GM06990 (cell line): Measurements from ENCODE around the gene PLCL1.

Experiments used
- DNase-seq: peaks from one replicate; pipeline ENCODE4 v3.0.0-alpha.2; 2011; ENCODE audit not compliant: insufficient read length; ENCODE audit errors: extremely low read depth
- H3K27me3 ChIP-seq: replicated peaks from 2 replicates; pipeline ENCODE4 v1.6.0; 2011; ENCODE audit warnings: low read length; ENCODE audit not compliant: control insufficient read depth, insufficient read depth
- H3K36me3 ChIP-seq: 2 replicates; pipeline ENCODE4 v1.5.1; 2011; ENCODE audit warnings: low read length; ENCODE audit not compliant: control insufficient read depth, insufficient read depth
- H3K4me3 ChIP-seq: replicated peaks from 2 replicates; pipeline ENCODE4 v1.5.1; 2011; ENCODE audit warnings: low read depth, mild to moderate bottlenecking, control low read depth, low read length
- CTCF ChIP-seq: IDR thresholded peaks from 2 replicates; pipeline ENCODE4 v1.5.1; 2011; ENCODE audit warnings: low read length, control low read depth, mild to moderate bottlenecking, inconsistent platforms; ENCODE audit not compliant: insufficient read depth, poor library complexity, severe bottlenecking

The PLCL1 gene

DNA sequence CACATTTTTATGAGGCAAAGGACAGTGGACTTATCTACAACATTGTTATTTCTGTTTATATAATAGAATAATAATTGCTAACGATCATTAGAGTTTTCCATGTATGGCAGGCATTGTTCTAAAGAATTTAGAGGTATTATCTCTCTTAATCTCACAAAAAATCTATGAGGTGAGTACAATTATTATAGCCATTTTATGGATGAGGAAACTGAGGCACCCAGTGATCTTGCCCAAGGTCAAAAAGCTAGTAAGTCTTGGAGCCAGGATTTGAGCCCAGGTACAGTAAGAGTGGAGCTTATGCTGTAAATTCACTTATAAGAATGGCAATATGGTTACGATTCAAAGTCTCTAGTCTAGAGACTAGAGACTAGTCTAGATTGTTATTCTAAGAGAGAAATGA is 331.7 kb downstream of the PLCL1 start:
- Histone ChIP-seq H3K4me3 (no peak overlapping the region), H3K27me3 (no peaks in the 10 kb centered on the region), H3K36me3 (no peaks in the 10 kb centered on the region)
- TF ChIP-seq CTCF, result no peak
- no peak for DNase-seq

- H3K4me3 ChIP-seq, result no peak overlapping the region
- no peaks in the 10 kb centered on the region for H3K27me3 ChIP-seq
- no peak for DNase-seq
- H3K36me3 ChIP-seq, result no peaks in the 10 kb centered on the region
- TF ChIP-seq CTCF, result no peak
These were observed 333.3 kb downstream of the PLCL1 start for GRCh38 chr2:198137733-198138132.

DNA sequence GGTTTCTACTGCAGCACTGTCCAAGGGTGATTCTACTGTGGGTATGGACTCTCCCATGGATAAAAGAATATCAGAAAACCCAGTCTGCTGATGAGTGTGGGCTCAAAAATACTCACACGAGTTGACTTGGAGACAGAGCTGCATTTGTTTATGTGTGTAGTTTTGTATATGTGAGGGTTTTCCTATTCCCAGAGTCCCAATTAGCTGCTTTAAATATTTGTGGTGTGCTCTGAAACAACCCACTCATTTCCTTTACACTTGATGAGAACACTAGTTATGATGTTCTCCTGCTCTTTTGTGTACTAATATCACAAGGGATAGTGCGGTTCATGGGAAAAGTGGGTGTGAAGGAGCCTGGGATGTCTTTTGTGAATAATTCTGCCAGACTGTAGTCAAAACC is 337.3 kb downstream of the PLCL1 start:
- no peak for DNase-seq
- TF ChIP-seq CTCF, result no peak
- Histone ChIP-seq H3K36me3 (no peaks in the 10 kb centered on the region), H3K4me3 (no peak overlapping the region), H3K27me3 (no peaks in the 10 kb centered on the region)

DNA sequence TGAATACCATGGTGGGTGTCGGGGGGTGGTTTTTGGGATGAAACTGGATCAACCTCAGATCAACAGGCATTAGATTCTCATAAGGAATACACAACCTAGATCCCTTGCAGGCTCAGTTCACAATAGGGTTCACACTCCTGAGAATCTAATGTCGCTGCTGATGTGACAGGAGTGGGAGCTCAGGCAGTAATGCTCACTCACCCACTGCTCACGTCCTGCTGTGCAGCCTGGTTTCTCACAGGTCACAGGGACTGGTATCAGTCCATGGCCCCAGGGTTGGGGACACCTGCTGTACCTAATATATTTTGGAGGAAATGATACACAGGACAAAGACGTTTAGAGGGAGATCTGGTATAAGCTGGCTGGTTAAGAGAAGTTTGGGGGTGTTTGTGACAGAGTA is 338.8 kb downstream of the PLCL1 start:
- H3K4me3 ChIP-seq, result no peak overlapping the region
- no peaks in the 10 kb centered on the region for H3K27me3 ChIP-seq
- no peak for TF ChIP-seq CTCF
- H3K36me3 ChIP-seq, result no peaks in the 10 kb centered on the region
- no peak for DNase-seq

DNA sequence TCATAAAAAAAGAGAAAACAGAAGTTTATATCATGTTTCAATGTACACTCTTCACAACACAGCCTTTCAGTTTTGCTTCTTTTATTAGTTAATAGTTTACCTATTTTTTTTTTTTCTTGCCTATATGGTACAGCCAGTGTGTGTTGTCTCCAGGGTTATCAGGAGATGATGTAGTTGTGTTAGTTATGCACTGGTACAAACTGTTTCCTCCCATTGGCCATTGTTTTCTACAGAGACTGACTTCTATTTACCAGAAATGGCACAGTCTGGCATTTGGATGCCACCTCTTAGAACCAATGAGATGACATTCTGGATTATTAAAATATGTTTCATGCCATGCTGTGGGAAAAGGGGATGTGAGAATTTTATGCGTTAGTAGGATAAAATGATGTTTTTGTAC is 339.4 kb downstream of the PLCL1 start:
- TF ChIP-seq CTCF, result no peak
- Histone ChIP-seq H3K27me3 (no peaks in the 10 kb centered on the region), H3K4me3 (no peak overlapping the region), H3K36me3 (no peaks in the 10 kb centered on the region)
- no peak for DNase-seq

- no peak for TF ChIP-seq CTCF
- no peak for DNase-seq
- H3K27me3 ChIP-seq, result no peaks in the 10 kb centered on the region
- no peak overlapping the region for H3K4me3 ChIP-seq
- no peaks in the 10 kb centered on the region for H3K36me3 ChIP-seq
These were observed 340.3 kb downstream of the PLCL1 start for GRCh38 chr2:198144660-198145059.
